CD4-positive, alpha-beta T cell treated with Interleukin-17A for 4 hours (primary cell): ENCODE results near the gene SPIRE2.
"Not testable (repeated sequence)": the region's sequence is repeated elsewhere in the genome, so short reads cannot be mapped to it uniquely, and the experiment has no call there.

Experiments
- DNase-seq: peaks from one replicate; pipeline ENCODE4 v3.0.0-alpha.2; 2020; ENCODE audit warnings: mixed read lengths

Gene SPIRE2

DNA sequence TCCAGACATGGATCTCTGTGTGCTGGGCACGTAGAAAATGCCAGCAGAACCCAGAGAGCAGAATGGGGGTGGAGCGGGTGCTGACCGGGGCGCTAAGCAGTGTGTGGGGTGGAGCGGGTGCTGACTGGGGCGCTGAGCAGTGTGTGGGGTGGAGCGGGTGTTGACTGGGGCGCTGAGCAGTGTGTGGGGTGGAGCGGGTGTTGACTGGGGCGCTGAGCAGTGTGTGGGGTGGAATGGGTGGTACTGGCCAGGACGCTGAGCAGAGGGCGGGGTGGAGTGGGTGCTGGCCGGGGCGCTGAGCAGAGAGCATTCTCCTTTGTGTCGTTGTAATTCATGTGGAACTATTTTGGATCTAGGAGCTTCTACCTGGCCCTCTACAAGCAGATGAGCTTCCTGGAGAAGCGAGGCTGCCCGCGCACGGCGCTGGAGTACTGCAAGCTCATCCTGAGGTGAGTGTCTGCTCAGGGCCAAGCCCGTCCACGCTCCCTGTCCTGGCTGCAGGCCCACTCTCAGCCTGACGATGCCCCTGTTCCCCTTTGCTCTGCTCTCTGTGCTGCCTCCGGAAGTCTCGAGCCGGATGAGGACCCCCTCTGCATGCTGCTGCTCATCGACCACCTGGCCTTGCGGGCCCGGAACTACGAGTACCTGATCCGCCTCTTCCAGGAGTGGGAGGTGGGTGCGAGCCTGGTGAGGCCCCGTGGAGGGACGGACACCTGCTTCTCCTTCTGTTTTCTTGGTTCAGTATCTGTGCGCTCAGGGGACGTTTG is 70.1 kb downstream of the SPIRE2 start:
- no peak for DNase-seq

DNA sequence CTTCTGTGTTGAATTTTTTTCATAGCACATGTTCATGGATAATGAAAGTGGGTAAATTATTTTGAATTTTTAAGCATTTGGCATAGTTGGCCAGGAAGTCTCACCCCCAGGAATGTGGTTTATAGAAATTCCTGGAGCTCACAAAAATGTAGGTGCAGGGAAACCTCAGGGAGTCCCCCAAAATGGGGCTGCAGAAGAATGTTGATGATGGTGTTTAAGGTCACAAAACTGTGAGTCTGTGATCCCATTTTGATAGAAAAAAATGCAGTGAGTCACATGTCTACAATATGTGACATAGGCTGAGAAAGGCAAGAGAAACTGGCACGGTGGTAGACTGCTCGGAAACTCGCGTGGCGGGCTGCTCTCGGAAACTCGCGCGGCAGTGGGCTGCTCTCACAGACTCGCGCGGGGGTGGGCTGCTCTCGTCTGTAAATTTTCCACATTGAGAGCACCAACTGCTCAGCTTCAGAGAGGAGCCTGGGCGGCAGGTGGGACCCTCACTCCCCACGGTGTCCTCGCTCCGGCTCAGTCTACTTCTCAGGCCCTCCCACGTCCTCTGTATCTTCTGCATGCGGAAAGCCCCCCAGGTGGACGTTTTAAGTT is 71.7 kb downstream of the SPIRE2 start:
- DNase-seq, result no peak

DNA sequence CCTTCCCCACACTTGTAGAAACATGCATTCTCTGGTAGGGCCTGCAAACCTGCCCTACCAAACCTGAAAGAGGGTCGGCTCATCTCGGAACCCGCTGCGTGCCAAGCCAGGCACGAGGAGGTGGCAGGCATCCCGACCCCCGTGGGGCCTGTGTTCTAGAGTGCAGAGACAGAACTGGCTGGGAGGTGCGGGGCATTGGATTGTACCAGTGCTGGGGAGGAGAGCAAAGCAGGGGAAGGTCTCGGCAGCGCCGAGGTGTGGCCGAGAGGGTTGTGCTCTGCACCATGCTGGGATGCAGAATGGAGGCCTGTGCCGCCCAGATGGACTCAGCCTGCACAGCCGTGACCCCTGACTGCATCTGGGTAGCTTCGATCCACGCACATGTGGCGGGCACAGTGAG is 72.6 kb downstream of the SPIRE2 start:
- DNase-seq, result no peak

DNA sequence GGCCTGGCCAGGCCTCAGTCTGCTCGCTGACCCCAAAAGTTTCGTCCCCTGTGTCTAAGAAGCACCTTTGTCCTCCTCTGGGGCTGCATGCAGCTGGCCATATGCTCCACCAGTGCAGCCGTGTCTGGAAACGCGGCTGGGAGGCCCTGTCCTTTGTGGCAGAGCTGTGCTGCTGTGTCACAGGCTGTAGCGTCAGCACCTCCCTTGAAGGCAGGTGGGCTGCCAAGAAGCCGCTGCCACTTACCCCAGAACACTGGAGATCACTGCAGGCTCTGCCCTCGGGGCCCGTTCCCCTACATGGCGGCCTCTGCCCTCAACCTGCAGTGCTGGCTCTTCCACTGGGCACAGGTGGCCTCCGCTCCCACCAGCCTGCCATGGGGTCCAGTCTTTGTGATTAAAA is 74.7 kb downstream of the SPIRE2 start:
- no peak for DNase-seq

DNA sequence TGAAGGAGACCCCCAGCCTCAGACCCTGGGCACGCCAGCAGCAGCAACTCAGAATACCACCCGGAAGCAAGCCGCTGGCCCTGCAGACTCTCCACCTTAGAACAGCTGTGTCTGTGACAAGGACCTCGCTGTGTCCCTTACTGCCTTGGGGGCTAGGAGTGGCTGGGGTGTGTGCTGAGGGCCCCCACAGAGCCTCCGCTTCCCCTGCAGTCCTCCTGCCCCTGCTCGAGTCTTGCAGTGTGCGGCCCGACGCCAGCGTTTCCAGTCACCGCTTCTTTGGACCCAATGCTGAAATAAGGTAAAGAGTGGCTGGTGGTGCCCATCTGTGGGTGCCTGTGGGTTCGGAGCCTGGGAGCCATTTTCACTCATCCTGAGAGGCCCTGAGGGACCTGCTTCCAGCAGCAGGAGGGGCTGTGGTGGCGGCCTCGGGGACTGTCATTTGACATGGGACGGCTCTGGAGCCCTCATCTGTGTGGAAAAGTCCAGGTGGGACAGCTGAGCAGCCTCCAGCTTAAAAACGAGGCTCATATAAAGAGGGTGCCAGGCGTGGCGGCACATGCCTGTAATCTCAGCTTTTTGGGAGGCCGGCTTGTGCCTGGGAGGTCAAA is 75.7 kb downstream of the SPIRE2 start:
- no peak for DNase-seq

DNA sequence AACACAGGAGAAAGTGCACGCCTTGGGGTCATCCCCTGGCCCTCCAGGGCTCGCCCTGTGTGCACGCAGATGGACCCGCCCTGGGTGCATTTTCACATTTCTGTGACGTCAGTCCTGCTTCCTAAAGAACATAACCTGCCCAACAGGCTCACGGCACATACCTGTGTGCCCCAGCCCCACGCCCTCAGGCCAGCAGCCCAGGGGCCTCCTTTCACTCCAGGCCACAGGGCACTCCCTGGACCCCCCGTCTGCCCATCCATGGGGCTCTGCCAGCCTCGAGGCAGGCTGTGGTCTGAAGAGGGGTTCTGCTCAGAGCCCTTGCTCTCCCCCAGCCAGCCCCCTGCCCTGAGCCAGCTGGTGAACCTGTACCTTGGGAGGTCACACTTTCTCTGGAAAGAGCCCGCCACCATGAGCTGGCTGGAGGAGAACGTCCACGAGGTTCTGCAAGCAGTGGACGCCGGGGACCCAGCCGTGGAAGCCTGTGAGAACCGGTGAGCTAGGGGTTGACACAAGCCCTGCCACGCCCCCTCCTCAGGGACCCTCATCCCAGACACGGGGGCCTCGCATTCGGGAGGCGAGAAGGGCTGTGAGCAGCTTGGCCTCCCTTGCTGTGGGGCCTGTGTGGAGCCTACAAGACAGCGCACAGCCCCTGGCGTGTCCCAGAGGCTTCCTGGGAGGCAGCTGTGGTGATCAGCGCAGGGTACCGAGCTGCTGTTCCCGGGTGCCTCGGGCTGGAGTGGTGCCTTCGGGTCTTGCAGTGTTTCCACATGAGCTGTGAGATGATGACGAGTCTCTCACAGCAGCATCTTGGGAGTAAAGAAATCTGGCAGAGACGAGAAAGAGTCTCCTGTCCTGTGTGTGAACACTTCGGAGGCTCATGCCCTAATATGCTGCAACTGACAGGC is 76.6 kb downstream of the SPIRE2 start:
- DNase-seq, result no peak

DNA sequence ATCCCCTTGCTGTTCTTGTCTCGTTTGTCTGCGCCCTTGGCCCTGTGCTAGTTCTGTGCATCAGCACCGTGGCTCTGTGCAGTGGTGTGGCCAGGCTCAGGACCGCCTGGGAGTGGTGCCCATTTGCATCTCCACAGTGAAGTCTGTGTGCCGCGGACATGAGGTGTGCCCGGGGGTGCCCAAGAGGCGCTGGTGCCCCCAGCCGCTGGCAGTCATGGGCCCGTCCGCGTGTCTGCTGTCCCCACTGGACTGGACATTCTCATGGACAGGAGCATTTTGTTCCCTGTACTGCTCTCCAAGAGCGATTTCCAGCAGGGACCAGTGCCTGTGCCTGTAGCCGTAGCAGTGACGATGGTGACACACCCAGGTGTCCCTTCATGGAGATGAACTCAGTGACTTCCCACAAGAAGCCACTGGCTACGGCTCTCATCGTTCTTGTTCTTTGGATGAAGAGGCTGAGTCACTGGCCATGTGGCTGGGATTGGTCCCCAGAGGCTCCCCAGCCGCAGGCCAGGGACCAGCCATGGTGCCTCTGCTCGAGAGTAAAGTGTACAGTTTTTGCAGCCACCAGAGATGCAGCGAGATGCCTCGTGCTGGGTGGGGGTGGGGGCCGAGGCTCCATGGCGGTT is 77.3 kb downstream of the SPIRE2 start:
- DNase-seq, result no peak

DNA sequence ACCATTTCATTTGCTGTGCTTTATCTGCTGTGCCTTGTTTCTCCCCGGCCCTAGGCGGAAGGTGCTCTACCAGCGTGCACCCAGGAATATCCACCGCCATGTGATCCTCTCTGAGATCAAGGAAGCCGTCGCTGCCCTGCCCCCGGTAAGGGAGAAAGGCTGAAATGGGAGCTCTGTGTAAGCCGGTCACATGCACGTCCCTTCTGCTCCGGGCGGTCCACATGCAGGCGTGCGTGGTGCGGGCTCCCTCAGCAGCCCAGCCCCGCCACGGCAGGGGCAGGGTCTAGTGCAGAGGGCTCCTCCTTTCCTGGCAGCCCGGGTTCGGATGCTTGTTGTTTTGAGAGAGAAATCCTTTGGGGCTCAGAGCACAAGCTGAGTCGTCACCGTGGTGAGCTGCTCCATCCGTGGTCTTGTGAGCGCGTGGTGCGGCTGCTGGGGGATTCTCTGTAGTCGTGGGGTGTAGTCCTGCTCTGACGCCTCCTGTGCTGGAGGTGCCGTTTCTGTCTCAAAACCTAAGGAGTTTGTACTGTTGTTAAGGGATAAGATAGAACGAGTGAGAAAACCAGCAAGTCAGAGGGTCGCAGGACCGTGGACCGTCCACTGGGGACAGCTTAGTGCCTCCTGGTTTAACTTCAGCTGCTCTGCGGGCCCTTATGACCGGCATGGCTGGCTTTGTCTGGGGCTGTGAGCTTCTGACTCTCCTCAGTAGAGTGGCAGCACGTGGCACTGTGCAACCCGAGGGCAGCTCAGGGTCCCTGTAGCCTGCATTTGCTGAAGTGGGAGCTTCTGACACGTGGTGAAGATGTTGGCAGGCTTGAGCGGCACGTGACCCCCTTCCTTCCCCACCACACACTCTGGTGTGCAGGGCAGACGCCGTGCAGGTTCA is 78.1 kb downstream of the SPIRE2 start:
- no peak for DNase-seq

DNA sequence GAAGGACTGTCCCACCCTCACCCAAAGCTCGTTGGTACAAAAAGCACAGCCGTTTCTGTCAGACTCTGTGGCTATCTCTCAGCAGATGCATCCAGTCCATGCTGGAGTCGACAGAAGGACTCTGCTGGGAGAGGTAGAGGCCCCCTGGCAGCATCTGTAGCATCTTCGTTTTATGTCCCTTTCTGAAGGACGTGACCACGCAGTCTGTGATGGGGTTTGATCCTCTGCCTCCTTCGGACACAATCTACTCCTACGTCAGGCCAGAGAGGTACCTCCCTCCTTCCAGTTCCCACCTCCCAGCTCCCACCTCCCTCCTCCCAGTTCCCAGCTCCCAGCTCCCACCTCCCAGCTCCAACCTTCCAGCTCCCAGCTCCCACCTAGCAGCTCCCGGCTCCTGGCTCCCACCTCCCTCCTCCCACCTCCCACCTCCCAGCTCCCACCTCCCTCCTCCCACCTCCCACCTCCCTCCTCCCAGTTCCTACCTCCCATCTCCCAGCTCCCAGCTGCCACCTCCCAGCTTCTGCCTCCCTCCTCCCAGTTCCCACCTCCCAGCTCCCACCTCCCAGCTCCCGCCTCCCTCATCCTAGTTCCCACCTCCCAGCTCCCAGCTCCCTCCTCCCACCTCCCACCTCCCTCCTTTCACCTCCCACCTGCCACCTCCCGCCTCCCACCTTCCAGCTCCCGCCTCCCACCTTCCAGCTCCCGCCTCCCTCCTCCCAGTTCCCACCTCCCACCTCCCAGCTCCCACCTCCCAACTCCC is 79.0 kb downstream of the SPIRE2 start:
- DNase-seq, result no peak

DNA sequence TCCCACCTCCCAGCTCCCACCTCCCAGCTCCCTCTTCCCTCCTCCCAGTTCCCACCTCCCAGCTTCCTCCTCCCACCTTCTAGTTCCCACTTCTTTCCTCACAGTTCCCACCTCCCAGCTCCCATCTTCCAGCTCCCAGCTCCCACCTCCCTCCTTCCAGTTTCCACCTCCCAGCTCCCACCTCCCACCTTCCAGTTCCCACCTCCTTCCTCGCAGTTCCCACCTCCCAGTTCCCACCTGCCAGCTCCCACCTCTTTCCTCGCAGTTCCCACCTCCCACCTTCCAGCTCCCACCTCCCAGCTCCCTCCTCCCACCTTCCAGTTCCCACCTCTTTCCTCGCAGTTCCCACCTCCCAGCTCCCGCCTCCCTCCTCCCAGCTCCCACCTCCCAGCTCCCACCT is 80.0 kb downstream of the SPIRE2 start:
- DNase-seq, result no peak

DNA sequence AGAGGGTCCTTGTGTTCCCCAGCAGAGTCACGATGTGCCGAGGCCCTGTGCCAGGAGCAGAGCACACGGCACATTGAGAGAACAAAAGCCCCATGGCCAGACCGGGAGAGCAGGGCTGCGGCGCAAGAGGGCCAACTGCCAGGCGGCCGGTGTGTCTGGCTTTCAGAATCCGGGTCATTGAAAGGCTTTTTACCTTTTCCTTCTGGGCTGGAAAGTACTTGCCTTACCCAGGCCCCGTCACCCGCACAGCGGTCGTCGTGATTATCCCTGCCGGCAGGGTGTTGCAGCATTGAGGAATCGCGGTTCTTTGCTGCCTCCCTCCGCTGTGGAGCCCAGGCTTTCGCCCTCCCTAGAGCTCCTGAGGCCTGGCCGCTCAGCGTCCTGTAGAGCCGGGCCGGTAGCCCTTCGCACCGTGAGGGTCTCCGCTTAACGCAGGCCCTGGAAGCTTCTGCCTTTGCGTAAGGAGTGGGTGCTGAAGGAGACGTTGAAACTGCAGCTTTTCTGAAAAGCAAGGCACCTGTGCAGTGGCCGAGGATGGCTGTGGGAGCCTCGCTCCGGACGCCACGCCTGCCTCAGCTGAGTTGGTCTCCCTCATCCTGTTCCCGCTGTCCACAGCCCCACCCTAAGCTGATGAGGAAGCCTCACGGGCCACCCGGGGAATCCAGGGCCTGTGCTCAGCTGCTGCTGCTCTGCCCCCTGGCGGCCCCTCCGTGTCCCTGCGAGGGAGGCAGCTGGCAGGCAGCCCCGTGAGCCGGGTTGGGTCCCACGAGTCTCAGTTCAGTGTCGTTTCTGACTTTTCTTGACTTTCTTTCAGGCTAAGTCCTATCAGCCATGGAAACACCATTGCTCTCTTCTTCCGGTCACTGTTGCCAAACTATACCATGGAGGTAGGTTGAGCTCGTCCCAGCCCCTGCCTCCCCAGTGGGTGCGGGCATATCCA is 81.8 kb downstream of the SPIRE2 start:
- peak; percentile 75 for DNase-seq

DNA sequence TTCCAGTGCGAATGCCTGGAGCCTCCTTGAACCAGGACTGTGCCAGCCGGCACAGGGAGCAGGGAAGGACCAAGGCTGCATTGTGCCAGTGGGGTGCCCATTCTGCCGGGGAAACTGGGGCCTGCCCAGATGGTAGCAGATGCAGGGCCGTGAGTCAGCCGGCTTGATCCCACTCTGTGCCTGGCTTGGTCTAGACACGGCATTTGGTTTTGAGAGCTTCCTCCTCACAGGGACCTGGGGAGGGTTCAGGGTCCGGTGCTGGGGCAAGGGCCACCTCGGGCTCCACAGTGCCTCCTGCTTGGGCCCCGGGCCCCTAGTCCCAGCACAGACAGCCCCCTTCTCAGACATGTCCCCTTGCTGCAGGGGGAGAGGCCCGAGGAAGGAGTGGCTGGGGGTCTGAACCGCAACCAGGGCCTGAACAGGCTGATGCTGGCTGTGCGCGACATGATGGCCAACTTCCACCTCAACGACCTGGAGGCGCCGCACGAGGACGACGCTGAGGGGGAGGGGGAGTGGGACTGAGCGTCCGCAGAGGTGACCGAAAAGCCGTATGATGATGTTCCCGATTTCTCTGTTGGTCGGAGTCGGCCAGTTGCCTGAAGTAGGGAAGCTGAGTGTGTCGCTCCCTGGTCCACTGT is 82.6 kb downstream of the SPIRE2 start:
- no peak for DNase-seq

DNA sequence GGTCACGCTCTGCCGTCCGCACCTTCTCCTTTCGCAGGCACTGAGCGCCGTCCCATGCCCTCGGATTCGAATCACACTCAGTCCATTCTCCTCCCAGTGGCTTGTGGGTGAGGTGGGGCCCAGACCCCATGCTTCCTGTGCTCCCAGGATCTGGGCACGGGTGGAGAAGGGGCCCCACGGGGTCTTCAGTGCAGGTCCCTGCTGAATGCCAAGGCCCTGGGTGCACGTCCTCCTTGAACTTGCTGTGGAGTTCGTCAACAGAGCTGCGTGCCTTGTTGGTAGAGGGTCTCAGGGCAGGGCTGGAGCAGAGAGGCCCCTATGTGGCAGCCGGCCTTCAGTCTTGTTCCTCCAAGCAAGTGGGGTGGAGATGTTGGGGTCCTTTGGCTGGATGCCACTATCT is 83.1 kb downstream of the SPIRE2 start:
- DNase-seq, result no peak

DNA sequence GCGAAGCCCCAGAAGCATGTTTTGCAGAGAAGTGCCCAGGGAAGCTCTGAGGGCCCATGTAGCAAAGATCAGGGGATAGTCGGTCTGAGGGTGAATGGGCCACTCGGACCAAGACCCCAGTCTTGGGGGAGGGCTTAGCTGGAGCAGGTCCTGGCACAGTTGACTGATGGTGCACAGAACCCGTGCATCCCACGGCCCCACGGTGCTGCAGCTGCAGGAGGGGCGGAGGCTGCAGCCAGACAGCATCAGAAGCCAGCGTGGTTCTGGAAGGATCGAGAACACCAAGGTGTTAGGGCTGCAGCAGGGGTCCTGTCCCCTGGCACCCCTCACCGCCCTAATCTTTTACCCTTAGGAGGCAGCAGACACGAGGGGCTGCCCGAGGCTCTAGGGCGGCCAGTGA is 83.9 kb downstream of the SPIRE2 start:
- DNase-seq, result no peak

DNA sequence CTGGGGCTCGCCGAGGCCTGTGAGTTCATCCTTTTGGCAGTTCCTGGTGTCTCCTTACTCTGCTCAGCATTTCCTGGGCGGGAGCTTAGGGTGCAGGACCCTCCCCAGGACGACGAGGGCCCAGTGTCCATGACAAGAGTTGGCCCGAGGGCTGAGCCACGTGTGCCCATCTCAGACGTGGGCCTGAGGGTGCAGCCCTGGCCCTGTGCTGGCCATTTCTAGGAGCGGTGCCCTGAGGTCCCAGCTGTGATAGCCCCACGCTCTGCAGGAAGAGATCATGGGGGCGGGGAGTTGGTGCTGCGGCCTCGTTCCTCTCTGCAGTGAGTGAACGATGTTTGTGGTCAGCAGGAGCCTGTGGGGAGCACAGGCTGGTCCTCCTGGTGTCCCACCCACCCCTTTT is 84.4 kb downstream of the SPIRE2 start:
- no peak for DNase-seq

DNA sequence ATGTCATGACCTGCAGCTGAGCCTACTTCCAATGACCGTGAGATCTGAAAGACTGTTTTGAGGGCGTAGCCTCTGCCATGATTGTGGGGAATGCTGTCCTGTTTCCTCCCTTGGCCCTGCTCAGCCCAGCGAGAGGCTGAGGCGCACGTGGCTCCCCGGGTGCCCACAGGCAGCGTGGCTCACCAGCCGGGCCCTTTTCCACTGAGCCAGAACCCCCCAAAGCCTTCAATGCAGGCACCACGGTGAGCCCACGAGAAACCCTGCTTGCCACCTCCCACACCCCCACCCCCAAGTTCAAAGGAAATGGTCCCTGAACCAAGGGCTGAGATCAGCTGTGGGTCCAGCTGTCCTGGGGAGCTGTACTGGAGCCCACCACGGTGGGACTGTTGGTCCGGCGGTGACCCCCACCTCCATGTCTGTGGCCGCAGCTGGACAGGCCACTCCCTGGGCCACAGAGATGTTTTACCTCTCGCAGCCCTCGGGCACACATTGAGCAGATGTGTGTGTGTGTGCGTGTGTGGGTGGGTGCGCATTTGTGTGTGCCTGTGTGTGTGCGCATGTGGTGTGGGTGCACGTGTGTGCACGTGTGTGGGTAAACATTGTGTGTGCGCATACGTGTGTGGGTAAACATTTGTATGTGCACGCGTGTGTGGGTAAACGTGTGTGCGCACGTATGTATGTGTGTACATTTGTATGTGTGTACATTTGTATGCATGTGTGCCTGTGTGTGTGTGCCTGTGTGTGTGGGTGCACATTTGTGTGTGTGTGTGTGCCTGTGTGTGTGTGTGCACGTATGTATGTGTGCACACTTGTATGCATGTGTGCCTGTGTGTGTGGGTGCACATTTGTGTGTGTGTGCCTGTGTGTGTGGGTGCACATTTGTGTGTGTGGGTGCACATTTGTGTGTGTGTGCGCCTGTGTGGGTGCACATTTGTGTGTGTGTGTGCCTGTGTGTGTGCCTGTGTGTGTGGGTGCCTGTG is 85.4 kb downstream of the SPIRE2 start:
- DNase-seq, result no peak

DNA sequence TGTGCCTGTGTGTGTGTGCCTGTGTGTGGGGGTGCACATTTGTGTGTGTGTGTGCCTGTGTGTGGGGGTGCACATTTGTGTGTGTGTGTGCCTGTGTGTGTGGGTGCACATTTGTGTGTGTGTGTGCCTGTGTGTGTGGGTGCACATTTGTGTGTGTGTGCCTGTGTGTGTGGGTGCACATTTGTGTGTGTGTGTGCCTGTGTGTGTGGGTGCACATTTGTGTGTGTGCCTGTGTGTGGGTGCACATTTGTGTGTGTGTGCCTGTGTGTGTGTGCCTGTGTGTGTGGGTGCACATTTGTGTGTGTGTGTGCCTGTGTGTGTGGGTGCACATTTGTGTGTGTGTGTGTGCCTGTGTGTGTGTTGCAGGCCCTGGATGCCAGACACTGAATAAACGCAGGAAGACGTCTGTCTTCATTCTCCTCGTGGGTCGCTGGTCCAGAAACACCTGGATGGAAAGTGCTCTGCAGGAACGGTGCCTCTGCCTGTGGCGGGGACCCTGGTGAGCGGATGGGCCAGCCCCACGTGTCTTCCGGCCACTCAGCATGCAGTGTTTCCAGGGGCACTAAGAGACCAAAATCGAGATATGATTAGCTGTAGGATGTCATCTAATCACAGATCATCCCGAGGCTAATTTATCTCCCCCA is 86.5 kb downstream of the SPIRE2 start:
- not testable (repeated sequence) for DNase-seq
